ENCODE data around the gene FDX2.
A peak's percentile ranks its signal among the peaks of the same experiment; 100 is the strongest.
"Not testable (repeated sequence)": the region's sequence is repeated elsewhere in the genome, so short reads cannot be mapped to it uniquely, and the experiment has no call there.

Gene FDX2

DNA sequence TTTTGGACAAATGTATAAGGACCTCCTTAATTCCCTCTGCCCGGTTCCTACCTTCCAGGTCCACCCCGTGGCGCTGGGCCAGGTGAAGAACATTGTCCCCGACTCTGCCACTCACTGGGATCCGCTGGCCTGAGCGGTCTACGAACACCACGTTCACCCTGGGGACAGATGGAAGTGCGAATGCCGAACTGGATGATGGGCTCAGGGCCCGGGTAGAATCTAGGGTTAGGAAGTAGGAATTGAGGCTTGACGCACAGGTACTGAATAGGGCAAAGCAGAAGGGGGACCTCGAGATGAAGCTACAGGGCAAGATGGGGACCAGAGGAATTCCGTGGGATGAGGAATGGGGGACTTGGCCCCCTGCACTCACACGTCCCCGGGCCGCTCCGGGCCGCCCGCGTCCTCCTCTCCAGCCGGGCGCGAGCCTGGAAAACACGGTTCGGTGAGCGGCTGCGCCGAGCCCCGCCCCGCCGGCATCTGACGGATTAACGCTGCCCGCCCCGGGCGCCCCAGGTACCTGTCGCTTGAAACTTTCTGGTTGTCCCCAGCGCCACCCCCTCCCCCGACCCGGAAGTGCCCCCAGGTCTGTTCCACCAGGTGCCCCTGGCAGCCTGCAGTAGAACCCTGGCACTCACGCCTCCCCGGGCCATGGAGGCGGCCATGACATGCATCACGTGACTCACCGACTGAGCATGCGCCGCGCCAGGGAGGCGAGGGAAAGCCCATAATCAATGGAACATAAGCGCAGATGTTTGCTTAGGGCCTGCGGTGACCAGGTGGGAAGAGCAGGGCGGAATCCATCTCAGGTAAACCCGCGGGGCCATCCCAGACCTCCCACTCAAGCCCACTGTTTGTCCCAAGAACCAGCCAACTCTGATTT, at the start of gene FDX2:
Gene FDX2, minus strand, starts transcription at position 681 of the 880 bp plus-strand sequence. Its CDS starts 19 bp downstream, at position 662.
- DNase-seq (ENCODE audit: low read depth in 2 of 2), result peak; percentile 53

DNA sequence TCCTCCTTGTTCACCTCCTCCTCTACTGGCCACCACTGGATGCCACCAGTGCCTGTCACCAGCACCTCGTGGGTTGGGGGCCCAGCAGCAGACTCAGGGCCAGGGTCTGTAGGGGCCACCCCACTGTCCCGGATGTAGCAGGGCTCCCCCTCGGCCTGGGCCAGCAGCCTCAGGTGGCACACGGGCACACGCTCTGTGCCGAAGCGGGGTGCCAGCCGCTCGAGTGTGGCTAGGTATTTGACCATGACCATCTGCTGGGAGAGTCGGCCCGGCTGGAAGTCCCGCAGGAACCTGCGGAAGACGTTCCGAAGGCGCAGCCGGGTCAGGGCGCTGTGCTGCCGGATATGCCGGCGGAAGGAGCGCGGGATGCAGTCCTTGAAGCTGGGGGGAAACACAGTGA, 49.7 kb upstream of the FDX2 start:
- no peak for DNase-seq (ENCODE audit: low read depth in 2 of 2)

DNA sequence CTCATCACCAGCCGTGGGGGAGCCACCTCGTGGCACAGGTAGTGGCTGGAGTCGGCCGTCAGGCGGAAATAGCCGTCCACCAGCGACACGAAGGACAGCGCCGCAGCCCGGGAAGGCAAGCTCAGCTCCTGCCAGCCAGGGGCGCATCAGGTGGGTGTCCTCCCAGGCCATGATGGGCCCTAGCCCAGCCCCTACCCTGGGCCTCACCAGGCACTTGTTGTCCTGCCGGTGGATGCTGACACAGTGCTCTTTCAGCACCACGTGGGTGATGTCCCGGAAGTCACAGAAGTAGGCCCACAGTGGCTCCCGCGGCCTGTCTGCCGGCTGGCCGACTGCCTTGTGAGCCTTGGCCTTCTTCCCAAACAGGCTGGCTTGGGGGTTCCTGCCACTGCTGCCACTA, 48.8 kb upstream of the FDX2 start:
- no peak for DNase-seq (ENCODE audit: low read depth in 2 of 2)

DNA sequence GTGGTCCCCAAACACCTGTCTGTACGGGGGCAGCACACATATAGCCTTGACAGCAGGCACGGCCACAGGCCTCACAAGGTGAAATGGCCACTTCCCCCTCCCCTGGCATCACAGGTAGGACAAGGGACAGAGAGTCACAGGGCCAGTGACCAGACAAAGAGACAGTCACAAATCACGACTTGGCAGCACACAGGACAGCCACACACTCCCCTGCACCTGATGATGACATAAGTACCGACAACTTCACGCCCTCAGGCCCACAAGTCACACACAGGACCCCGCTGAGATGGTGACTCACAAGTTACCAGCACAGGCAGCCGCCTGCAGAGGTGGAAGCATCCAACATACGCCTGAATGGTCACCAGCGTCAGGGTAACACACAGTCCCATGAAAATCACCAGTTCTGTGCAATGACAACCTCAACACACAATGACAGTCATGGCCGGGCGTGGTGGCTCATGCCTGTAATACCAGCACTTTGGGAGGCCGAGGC, 48.0 kb upstream of the FDX2 start:
- DNase-seq (ENCODE audit: low read depth in 2 of 2), result no peak

DNA sequence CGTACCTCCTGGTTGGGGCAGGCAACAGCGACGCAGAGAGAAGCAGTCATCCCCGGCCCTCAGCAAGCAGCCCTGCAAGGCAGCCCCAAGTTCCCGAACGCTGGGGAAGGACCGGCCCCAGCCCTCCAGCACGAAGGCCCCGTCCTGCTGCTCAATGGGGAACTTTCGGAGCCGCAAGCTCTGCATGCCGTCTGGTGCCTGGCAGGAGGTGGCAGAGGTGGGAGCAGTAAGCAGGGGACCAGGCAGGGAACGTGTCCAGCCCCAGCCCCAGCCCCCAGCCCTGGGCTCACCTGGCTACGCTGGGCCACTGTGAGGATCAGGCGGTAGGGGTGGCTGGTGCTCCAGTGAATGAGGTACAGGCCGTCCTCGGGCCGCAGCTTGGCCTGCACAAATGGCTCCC, 46.4 kb upstream of the FDX2 start:
- no peak for DNase-seq (ENCODE audit: low read depth in 2 of 2)

DNA sequence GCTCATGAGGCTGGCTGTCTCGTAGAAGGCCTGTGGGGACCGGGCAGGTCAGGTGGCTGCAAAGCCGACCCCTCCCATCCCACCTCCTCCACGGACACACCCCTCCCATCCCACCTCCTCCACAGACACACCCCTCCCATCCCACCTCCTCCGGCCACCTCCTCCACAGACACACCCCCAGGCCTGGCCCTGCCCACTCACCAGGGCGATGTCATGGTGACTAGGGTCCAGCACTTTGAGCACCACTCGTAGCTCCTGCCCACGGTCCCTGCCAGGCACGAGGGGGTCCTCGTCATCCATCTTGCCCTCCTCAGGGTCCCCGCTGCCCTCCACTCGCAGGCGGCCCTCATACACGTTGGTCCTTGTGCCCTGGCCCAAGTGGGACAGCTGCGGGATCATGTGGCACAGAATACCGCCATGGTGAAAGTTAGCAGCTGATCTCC, 45.8 kb upstream of the FDX2 start:
- DNase-seq (ENCODE audit: low read depth in 2 of 2), result no peak

DNA sequence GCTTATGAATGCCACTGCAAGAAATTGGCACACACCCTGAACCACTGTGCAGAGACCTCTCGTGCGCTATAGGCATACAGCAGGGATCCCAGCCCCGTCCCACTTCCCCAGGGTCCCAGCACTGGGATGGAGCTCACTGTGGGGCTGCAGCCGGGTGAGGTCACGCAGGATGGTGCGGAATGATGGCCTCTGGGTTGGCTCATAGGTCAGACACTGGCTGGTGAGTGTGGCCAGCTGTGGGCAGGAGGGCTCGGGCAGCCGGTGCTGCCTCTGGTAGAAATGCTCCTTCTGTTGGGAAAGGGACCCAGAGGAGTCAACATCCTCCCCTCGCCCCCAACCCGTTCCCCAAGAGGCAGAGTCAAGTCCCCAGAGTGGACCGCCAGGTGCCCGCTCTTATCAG, 40.6 kb upstream of the FDX2 start:
- DNase-seq (ENCODE audit: low read depth in 2 of 2), result no peak

DNA sequence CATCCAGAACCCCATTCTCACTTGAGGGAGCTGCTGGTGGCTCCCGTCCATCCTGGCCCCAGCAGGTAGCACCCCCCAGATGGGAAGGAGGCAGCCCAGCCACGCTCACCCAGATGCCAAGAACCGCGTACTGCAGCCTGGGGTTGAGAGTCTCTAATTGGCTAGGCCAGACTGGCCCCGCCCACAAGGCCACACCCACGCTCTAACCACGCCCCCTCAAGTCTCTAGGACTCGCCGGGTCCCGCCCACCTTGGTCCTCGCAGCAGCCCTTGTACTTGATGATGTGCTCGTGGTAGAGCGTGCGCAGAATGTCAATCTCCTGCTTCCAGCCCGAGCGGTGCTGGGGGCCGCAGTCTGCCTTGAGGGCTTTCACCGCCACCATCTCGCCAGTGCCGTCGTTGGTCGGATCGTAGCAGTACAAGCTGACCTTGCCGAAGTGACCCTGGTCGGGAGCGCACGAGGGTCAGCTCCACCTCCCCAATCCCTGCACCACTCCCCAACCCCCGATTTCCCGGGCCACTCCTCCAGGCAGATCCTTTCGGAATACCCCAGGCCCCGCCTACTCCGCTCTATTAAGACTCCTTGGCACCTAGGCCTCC, 38.1 kb upstream of the FDX2 start:
- DNase-seq (ENCODE audit: low read depth in 2 of 2), result no peak

DNA sequence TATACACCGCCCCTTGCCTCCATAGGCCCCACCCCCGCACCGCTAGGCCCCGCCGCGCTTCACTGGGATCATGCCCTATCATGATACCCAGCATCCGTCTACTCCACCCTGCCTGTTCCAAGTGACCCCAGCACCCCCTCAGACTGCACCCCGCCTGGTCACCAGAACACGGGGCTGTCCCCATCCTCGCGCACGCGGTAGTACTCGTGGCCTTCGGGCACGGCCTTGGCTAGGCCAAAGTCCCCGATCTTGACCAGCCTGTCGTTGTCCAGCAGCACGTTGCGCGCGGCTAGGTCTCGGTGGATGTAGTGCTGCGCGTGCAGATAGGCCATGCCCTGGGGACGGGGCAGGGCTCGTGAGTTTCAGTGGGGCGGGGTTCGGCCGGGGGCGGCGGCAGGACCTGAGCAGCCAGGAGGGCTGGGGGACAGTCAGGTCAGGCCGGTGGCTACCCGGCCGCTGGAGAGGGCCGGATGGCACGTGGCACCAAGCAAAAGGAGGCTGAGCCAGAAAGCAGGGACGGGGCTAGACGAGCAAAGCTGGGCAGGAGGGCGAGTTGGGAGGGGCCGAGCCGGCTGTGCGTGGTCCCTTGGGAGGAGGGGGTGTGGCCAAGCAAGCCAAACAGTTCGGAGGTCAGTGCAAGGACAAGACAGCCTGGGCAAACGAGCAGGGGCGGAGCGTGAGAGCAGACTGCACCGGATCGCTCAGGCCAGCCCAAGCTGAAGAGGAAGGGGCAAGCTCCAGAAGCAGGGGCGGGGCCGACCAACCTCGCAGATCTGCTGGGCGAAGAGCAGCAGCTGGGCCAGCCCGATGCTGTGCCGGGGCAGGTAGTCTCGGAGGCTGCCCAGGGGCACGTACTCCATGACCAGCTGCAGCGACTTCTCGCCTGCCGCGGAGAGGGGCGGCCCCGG, 37.2 kb upstream of the FDX2 start:
- DNase-seq (ENCODE audit: low read depth in 2 of 2), result no peak

DNA sequence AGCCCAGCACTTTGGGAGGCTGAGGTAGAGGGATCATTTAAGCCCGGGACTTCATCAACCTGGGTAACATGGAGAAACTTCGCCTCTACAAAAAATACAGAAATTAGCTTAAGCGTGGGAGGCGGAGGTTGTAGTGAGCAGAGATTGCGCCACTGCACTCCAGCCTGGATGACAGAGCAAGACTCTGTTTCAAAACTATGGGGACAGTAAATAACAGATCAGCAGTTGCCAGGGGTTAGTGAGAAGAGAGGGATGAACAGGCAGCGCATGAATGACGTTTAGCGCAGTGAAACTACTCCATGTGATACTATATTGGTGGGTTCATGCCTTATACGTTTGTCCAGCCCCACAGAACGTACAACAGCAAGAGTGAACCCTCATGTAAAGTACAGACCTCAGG, 30.7 kb upstream of the FDX2 start:
- DNase-seq (ENCODE audit: low read depth in 2 of 2), result no peak

DNA sequence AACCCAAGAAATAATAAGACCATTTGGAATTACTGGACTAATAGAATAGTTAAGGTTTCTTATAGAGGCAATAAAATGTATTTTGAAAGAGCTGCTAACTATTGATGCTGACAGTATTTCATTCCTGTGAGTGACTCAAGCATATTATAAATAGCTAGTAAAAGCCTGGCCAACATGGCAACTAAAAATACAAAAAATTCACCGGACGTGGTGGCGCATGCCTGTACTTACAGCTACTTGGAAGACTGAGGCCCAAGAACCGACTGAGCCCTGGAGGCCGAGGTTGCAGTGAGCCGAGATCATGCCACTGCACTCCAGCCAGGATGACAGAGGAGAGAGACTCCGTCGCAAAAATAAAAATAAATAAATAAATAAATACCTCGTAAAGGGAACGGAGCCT, 29.0 kb upstream of the FDX2 start:
- DNase-seq (ENCODE audit: low read depth in 2 of 2), result no peak

DNA sequence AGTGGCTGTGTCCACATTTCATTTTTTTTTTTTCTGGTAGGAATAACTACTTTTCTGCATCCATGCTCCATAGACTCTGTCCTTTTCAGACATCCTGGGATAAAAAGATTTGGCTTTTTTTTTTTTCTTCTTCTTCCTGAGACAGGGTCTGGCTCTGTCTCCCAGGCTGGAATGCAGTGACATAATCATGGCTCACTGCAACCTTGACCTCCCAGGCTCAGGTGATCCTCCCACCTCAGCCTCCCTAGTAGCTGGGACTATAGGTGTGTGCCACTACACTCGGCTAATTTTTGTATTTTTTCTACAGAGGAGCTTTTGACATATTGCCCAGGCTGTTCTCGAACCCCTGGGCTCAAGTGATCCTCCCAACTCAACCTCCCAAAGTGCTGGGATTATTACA, 27.7 kb upstream of the FDX2 start:
- DNase-seq (ENCODE audit: low read depth in 2 of 2), result no peak

DNA sequence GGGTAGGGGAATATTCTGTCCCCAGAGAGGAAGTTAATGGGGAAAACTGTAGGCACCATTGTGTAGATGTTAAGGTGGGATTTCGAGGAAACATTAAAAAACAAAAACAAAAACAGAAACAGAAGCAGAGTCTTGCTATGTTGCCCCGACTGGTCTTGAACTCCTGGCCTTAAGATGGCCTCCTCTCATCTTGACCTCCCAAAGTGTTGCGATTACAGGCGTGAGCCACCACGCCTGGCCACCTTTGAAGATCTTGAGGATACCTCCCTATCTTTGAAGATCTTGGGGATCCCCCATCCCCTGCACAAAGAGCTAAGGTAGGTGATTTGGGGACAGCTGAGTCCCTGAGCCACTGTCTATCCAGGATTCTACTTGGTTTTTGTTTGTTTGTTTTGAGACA, 24.2 kb upstream of the FDX2 start:
- no peak for DNase-seq (ENCODE audit: low read depth in 2 of 2)

DNA sequence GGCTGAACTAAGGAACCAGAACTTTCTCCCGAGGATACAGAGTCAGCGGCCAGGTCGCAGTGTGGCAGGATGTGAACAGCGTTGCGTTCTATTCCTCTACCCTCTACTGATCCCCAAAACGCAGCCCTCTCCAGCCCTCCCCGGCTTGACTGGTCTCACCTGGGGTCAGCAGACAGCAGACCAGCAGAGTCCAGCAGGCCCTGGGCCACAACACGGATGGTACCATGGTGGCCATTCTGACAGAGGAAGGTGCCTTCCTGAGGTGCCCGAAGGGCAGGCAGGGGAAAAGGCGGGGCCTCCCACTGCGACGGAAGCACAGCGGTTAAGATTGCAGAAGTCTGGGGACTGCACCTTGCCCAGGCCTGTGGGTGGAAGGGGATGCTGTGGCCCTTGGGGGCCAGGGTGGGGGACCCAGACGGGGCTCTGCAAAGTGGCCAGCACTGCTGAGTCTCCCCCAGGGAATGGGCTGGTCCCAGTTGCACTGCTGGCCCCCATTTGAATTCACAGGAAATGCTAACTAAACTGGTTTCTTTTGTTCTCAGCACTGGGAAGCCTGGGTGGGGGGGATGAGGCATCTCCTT, 23.7 kb upstream of the FDX2 start, which contains the start of gene ICAM3:
Gene ICAM3, minus strand, starts transcription at position 245 of the 581 bp plus-strand sequence. Its CDS starts 10 bp downstream, at position 235.
- no peak for DNase-seq (ENCODE audit: low read depth in 2 of 2)

DNA sequence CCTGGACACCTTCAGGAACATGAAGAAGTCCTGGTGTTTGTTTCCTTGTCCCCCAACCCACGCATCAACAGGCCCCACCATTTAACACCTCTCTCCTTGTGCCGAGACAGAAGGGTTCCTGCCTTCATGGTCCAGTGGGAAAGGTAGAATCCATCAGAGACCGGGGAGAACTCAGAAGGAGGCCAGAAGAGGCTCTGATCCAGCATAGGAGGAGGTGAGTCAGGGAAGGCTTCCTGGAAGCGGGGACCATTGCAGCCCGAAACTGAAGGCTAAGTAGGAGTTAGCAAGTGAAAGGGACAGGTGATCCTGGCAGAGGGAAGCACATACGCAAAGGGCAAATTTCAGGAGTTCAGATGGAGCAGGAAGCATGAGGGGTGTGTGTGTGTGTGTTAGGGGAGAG, 23.1 kb upstream of the FDX2 start:
- DNase-seq (ENCODE audit: low read depth in 2 of 2), result no peak

DNA sequence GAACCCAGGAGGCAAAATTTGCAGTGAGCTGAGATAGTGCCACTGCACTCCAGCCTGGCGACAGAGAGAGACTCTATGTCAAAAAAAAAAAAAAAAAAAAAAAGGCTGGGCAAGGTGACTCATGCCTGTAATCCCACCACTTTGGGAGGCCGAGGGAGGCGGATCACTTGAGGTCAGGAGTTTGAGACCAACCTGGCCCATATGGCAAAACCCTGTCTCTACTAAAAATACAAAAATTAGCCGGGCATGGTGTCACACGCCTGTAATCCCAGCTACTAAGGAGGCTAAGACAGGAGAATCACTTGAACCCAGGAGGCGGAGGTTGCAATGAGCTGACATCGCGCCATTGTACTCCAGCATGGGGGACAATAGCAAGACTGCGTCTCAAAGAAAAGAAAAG, 20.9 kb upstream of the FDX2 start:
- not testable (repeated sequence) for DNase-seq (ENCODE audit: low read depth in 2 of 2)

DNA sequence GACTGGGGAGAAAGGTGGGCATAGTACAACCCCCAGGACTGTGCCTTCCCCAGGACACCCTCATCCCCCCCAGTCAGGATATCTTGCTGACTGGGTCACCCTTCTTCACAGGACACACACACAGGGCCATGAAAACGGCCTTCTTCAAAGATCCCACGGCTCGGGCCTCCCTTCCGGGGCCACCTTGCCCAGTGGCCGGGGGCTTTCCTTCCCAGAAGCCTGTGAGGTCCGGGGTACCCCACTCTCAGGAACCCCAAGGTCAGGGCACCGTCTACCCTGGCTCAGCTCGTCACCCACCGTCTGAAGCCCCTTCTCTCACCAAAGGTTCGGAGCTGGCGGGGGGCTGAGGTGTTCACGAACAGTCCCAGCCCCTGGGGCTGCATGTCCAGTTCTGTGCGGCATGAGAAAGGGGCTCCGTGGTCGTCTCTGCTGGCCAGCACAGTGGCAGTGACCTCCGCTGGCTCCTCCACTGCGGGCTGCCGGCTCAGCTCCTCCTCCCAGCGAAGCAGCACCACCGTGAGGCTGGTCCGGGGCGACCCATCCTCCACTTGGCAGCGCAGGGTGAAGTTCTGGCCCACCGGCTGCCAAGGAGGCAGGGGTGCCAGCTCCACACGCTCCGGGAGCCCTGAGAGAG, 19.7 kb upstream of the FDX2 start:
- no peak for DNase-seq (ENCODE audit: low read depth in 2 of 2)

DNA sequence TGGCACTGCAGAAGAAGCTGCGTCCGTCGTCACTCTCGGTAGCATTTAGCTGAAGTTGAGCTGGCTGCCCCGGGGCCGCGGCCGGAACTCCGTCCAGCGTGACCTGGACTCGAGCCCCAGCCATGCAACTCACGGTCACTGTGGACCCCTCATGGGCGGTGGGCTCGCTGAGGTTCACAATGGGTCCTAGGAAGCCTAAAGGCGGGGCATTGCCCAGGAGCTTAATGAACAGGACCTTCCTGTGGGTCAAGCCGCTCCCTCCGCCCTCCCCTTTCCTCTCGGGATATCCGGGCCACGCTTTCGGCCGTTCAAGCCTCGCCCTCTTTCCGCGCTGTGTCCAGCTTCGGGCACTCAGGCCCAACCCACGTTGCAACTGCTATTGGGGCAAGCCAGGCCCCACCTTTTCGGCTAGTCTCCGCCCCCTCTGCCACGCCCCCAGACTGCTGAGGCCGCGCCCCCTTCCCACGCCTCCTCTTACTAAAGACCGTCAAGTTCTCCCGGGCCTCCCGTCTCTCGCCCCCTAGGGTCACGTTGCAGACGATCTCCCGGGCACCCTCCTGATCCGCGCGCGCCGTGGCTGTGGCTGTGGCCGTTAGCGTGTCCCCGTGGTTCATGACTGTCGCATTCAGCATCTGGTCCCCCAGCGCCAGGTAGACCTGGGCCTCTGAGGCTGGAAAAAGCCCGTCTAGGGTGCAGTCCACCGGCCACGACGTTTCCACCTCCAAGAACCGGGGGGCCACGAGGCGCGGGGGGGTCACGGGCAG, 19.0 kb upstream of the FDX2 start:
- peak; percentile 68 to 70 for DNase-seq (ENCODE audit: low read depth in 2 of 2)

DNA sequence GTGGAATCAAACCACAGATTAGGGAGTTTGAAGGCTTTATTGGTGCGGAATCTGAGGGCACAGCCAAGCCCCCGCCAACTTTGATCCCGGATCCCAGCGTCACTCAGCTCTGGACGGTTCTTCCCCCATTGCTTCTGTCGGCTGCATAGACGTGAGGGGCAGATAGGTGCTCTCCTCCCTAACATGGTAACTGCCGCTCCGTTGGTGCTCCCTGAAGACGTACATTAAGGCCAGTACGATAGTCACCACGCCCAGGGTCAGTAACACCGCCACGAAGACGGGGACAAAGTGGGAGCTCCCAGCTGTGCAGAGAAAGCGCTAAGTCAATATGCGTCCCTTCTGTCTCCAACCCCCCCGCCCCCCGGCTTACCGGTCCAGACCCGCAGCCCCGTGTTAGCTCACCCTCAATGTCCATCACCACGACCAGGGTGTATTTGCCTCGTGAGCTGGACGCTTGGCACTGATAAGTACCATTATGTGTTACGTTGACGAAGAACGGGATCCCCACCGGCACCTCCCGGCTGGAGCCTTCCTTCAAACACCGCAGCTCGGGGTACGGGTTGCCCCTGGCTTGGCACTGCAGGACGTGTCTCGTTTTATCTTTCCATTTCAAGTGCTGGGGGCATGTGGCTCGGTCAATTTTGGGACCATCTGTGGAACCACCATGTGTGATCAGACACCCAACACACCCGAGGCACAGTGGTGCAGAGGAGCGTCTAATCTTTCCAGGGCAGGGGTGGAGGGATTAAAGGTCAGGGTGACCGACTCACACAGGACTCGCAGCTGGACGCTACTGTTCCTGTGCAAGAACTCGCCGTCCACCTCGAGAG, 18.2 kb upstream of the FDX2 start:
- no peak for DNase-seq (ENCODE audit: low read depth in 2 of 2)
